ENCODE measurements around the gene ACTA1.
A peak's percentile ranks its signal among the peaks of the same experiment; 100 is the strongest.

ACTA1 gene

GRCh38 chr1:229456016-229456415 is 22.1 kb upstream of the ACTA1 start:
- H3K27ac ChIP-seq: no peak overlapping the region
- no peak for TF ChIP-seq ZFX (IDR thresholded peaks at IDR 0.05)
- no peak for TF ChIP-seq CTCF (conservative IDR thresholded peaks at IDR 0.05)

- H3K27ac ChIP-seq: no peak overlapping the region
- TF ChIP-seq CTCF (conservative IDR thresholded peaks at IDR 0.05): no peak
- TF ChIP-seq ZFX (IDR thresholded peaks at IDR 0.05): no peak
Observed at GRCh38 chr1:229454056-229454455, 20.2 kb upstream of the ACTA1 start.

- TF ChIP-seq CTCF (conservative IDR thresholded peaks at IDR 0.05): peak; percentile 82
- TF ChIP-seq ZFX (IDR thresholded peaks at IDR 0.05): no peak
- H3K27ac ChIP-seq: no peak overlapping the region
Observed at GRCh38 chr1:229452956-229453801, 19.3 kb upstream of the ACTA1 start.

- TF ChIP-seq ZFX (IDR thresholded peaks at IDR 0.05): no peak
- TF ChIP-seq CTCF (conservative IDR thresholded peaks at IDR 0.05): no peak
- no peak overlapping the region for H3K27ac ChIP-seq
Observed at GRCh38 chr1:229448845-229449244, 15.0 kb upstream of the ACTA1 start.

- no peak overlapping the region for H3K27ac ChIP-seq
- TF ChIP-seq ZFX (IDR thresholded peaks at IDR 0.05) (no peak), CTCF (conservative IDR thresholded peaks at IDR 0.05) (no peak)
Observed at GRCh38 chr1:229448354-229448753, 14.5 kb upstream of the ACTA1 start.

GRCh38 chr1:229447809-229448252 is 13.9 kb upstream of the ACTA1 start:
- no peak overlapping the region for H3K27ac ChIP-seq
- TF ChIP-seq ZFX (IDR thresholded peaks at IDR 0.05): no peak
- no peak for TF ChIP-seq CTCF (conservative IDR thresholded peaks at IDR 0.05)

- TF ChIP-seq ZFX (IDR thresholded peaks at IDR 0.05): no peak
- TF ChIP-seq CTCF (conservative IDR thresholded peaks at IDR 0.05): no peak
- no peak overlapping the region for H3K27ac ChIP-seq
Observed at GRCh38 chr1:229445828-229446227, 11.9 kb upstream of the ACTA1 start.
